OCI-LY1 (cell line): Measurements from ENCODE around the gene GLIS1.

Experiments used
- CTCF ChIP-seq: fragments of 200-600 bp; sonication (generic), shearing (Covaris generic); IDR thresholded peaks from 2 replicates; pipeline ENCODE4 v1.5.1; 2017; ENCODE audit warnings: mild to moderate bottlenecking, antibody characterized with exemption, low read length, moderate library complexity, mixed read lengths
- EZH2 ChIP-seq: fragments of 200-600 bp; sonication (generic), shearing (Covaris generic); IDR thresholded peaks from 2 replicates; pipeline ENCODE4 v1.8.0; 2017; ENCODE audit warnings: borderline replicate concordance, mixed run types, mild to moderate bottlenecking, antibody characterized with exemption, low read length, moderate library complexity, mixed read lengths

DNA sequence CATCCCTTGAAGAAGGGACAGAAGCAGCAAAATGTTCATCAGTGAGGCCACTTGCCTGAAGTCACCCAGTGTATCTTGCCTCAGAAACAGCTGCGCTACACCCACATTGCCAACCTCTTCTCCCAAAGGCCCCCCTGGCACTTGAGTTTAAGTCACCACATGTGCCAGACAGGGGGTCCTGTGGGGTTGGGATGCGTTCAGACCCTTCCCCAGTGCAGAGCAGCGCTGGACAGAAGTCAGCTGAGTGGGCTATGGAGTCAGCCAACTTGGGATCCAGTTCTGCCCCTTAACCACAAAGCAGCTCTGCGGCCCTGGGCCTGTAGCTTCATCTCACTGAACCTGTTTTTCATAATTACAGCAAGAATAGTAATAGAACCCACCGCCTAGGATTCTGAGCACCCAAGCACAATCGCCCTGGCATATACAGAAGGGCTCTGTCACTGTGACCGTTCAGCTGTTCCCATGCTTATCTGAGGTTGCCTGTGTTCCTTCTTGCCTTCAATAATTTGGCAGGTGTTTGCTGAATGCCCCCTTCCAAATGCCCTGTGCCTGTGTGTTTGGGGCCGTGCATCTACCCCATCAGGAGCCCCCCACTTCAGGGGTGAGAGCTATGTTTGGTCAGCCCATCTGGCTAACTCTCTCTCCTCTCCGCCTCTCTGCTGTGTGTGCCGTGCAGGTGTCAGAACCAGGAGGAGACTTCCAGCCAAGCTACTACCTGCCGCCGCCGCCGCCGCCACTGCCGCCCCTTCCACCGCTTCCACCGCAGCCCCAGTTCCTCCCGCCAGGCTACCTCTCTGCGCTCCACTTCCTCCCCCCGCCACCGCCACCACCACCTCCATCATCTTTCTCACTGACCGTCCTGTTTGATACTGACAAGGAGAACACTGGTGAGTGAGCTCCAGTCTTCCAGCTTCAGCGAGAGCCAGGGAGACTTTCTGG is 274.7 kb downstream of the GLIS1 start:
- TF ChIP-seq CTCF (no peak), EZH2 (no peak)
